HepG2 (cell line): ENCODE data around the gene GBP6. TPM values are rescaled to one million over a fixed set of nuclear protein-coding genes. Genes with fewer than 3 reads are reported as not detected.
A peak's percentile ranks its signal among the peaks of the same experiment; 100 is the strongest.

Experiments used
- ELF3 ChIP-seq: IDR thresholded peaks from 2 replicates; pipeline ENCODE4 v1.6.1; 2016; ENCODE audit warnings: missing genetic modification reagents, missing compliant biosample characterization
- ESRRA ChIP-seq: sonication (generic); formaldehyde crosslinking; IDR thresholded peaks from 2 replicates; pipeline ENCODE4 v1.5.1; 2020; ENCODE audit warnings: mild to moderate bottlenecking, low read depth, missing genetic modification reagents
- HHEX ChIP-seq: IDR thresholded peaks from 2 replicates; pipeline ENCODE4 v1.6.1; 2016; ENCODE audit warnings: control low read depth
- HNF4A ChIP-seq: sonication (generic); formaldehyde crosslinking; IDR thresholded peaks from 2 replicates; pipeline ENCODE4 v1.4.0; 2020; ENCODE audit warnings: missing genetic modification reagents
- HNRNPK ChIP-seq: fragments of 200-400 bp; formaldehyde crosslinking; IDR thresholded peaks from 2 replicates; pipeline ENCODE4 v1.6.1; 2018; ENCODE audit warnings: low read length, low read depth, moderate library complexity, mild to moderate bottlenecking; ENCODE audit not compliant: poor library complexity, severe bottlenecking
- NFIC ChIP-seq: IDR thresholded peaks from 2 replicates; pipeline ENCODE4 v1.6.1; 2012; ENCODE audit warnings: mild to moderate bottlenecking, low read length, inconsistent platforms
- NRL ChIP-seq: sonication (generic); formaldehyde crosslinking; IDR thresholded peaks from 2 replicates; pipeline ENCODE4 v1.5.0; 2020; ENCODE audit warnings: missing genetic modification reagents, mild to moderate bottlenecking, moderate library complexity, borderline replicate concordance
- SCMH1 ChIP-seq: sonication (generic); formaldehyde crosslinking; IDR thresholded peaks from 2 replicates; pipeline ENCODE4 v1.9.0; 2021; ENCODE audit warnings: missing genetic modification reagents, mild to moderate bottlenecking, borderline replicate concordance
- STAG1 ChIP-seq: sonication (generic); formaldehyde crosslinking; IDR thresholded peaks from 2 replicates; pipeline ENCODE4 v1.4.0; 2020; ENCODE audit warnings: missing genetic modification reagents
- TMF1 ChIP-seq: sonication (generic); formaldehyde crosslinking; IDR thresholded peaks from 2 replicates; pipeline ENCODE4 v1.8.1; 2022; ENCODE audit warnings: low read depth, missing genetic modification reagents
- ZBTB49 ChIP-seq: sonication (generic); formaldehyde crosslinking; IDR thresholded peaks from 2 replicates; pipeline ENCODE4 v1.4.0; 2020; ENCODE audit warnings: missing genetic modification reagents, borderline replicate concordance
- ZFP91 ChIP-seq: sonication (generic); formaldehyde crosslinking; IDR thresholded peaks from 2 replicates; pipeline ENCODE4 v1.9.0; 2022; ENCODE audit warnings: missing genetic modification reagents, mild to moderate bottlenecking, borderline replicate concordance
- ZMYM4 ChIP-seq: sonication (generic); formaldehyde crosslinking; IDR thresholded peaks from 2 replicates; pipeline ENCODE4 v1.8.1; 2023; ENCODE audit warnings: mild to moderate bottlenecking, missing genetic modification reagents
- ZNF296 ChIP-seq: sonication (generic); formaldehyde crosslinking; conservative IDR thresholded peaks from 2 replicates; pipeline ENCODE4 v1.5.0; 2020; ENCODE audit warnings: mild to moderate bottlenecking, missing genetic modification reagents
- ZNF557 ChIP-seq: sonication (generic); formaldehyde crosslinking; IDR thresholded peaks from 2 replicates; pipeline ENCODE4 v1.4.0; 2020; ENCODE audit warnings: missing genetic modification reagents
- ZNF607 ChIP-seq: sonication (generic); formaldehyde crosslinking; IDR thresholded peaks from 2 replicates; pipeline ENCODE4 v1.5.1; 2020; ENCODE audit warnings: missing genetic modification reagents, mild to moderate bottlenecking, borderline replicate concordance
- ZNF773 ChIP-seq: sonication (generic); formaldehyde crosslinking; IDR thresholded peaks from 2 replicates; pipeline ENCODE4 v1.4.0; 2020; ENCODE audit warnings: missing genetic modification reagents, borderline replicate concordance
- ZNF775 ChIP-seq: sonication (generic); formaldehyde crosslinking; IDR thresholded peaks from 2 replicates; pipeline ENCODE4 v1.4.0; 2020; ENCODE audit warnings: missing genetic modification reagents, mild to moderate bottlenecking, moderate library complexity, borderline replicate concordance
- ZNF850 ChIP-seq: sonication (generic); formaldehyde crosslinking; conservative IDR thresholded peaks from 2 replicates; pipeline ENCODE4 v1.9.0; 2021; ENCODE audit warnings: mild to moderate bottlenecking, missing genetic modification reagents
- ZNF891 ChIP-seq: sonication (generic); formaldehyde crosslinking; IDR thresholded peaks from 2 replicates; pipeline ENCODE4 v1.5.0; 2020; ENCODE audit warnings: mild to moderate bottlenecking, missing genetic modification reagents
- ZSCAN25 ChIP-seq: sonication (generic); formaldehyde crosslinking; IDR thresholded peaks from 2 replicates; pipeline ENCODE4 v1.8.0; 2022; ENCODE audit warnings: mild to moderate bottlenecking, missing genetic modification reagents
- polyA plus RNA-seq, 8 experiments: library from polyadenylated mRNA; depleted of rRNA in 3 of 8; stranded (reverse) in 7 of 8; unstranded in 1 of 8; fragments of >200 nt; fragmentation: Illumina TruSeq in 4 of 8; extraction: Trizol in 4 of 8; gene quantifications; 2 replicates each; pipeline versions ENCODE4 v1.2.1 to v1.2.3, GENCODE V29; 2011 to 2016; ENCODE audit warnings: low read depth in 4 of 8, missing spikeins in 1 of 8, mixed read lengths in 1 of 8; ENCODE audit not compliant: insufficient read depth in 1 of 8
- total RNA-seq, 5 experiments: library from RNA; depleted of rRNA; stranded (reverse); fragments of >200 nt; fragmentation: Illumina TruSeq; extraction: Trizol; gene quantifications; 2 replicates each; pipeline ENCODE4 v1.2.3, GENCODE V29; 2016; ENCODE audit warnings: low read depth in 1 of 5
- TF ChIP-seq, protein P1 (sequence below): sonication (generic); formaldehyde crosslinking; IDR thresholded peaks from 2 replicates; pipeline ENCODE4 v1.4.0; 2020; ENCODE audit warnings: mild to moderate bottlenecking, missing genetic modification reagents

The GBP6 gene
- total and polyA plus RNA-seq, 2 of the 13 experiments (the other 11 are each of a cell fraction or from before 2014, with no cell fraction given), result not detected

- peak; percentile 38; the same call in 1 of the 2 replicates for TF ChIP-seq ZMYM4 (CRISPR knock-in tag)
- TF ChIP-seq ZNF773 (CRISPR knock-in tag), result no peak
- peak; percentile 15; the same call in 1 of the 2 replicates for TF ChIP-seq HNF4A (CRISPR knock-in tag)
- TF ChIP-seq, protein P1, sequence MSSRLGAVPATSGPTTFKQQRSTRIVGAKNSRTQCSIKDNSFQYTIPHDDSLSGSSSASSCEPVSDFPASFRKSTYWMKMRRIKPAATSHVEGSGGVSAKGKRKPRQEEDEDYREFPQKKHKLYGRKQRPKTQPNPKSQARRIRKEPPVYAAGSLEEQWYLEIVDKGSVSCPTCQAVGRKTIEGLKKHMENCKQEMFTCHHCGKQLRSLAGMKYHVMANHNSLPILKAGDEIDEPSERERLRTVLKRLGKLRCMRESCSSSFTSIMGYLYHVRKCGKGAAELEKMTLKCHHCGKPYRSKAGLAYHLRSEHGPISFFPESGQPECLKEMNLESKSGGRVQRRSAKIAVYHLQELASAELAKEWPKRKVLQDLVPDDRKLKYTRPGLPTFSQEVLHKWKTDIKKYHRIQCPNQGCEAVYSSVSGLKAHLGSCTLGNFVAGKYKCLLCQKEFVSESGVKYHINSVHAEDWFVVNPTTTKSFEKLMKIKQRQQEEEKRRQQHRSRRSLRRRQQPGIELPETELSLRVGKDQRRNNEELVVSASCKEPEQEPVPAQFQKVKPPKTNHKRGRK (CRISPR knock-in tag), result peak; percentile 16; the same call in 1 of the 2 replicates
- no peak for TF ChIP-seq ZNF850 (CRISPR knock-in tag)
- TF ChIP-seq ZBTB49 (CRISPR knock-in tag), result no peak
- peak; percentile 82 for TF ChIP-seq STAG1 (CRISPR knock-in tag)
- no peak for TF ChIP-seq ZSCAN25 (CRISPR knock-in tag)
- TF ChIP-seq SCMH1 (CRISPR knock-in tag), result no peak
- no peak for TF ChIP-seq ESRRA (CRISPR knock-in tag)
- TF ChIP-seq ZNF775 (CRISPR knock-in tag), result no peak
- TF ChIP-seq ZNF607 (CRISPR knock-in tag), result no peak
- no peak for TF ChIP-seq HHEX (CRISPR knock-in tag)
- TF ChIP-seq ZNF296 (CRISPR knock-in tag), result no peak
- no peak for TF ChIP-seq ZNF557 (CRISPR knock-in tag)
- no peak for TF ChIP-seq NRL (CRISPR knock-in tag)
- no peak for TF ChIP-seq ZNF891
- no peak for TF ChIP-seq NFIC
- TF ChIP-seq TMF1 (CRISPR knock-in tag), result no peak
- TF ChIP-seq ZFP91 (CRISPR knock-in tag), result no peak
- 0 out of 2 replicates have a peak, but pooled peaks have one; percentile 18 for TF ChIP-seq ELF3
- TF ChIP-seq HNRNPK, result no peak
Measured at GRCh38 chr1:89358287-89358893, 5.5 kb upstream of the GBP6 start (continued).
